Stimulated activated naive B cell treated with anti-CD40 and anti-IgM and Interleukin-4, amounts not matched to agents 10 μg/mL and 1 μg/mL and 100 μg/mL, for 72 hours (primary cell): ENCODE results near the gene SLCO4A1.
A peak's percentile ranks its signal among the peaks of the same experiment; 100 is the strongest.
"Not testable (repeated sequence)": the region's sequence is repeated elsewhere in the genome, so short reads cannot be mapped to it uniquely, and the experiment has no call there.

Source experiments
- ATAC-seq, 2 donors: fragments of 150-1000 bp; cut with Tn5 transposase; replicated peaks; 2 replicates each; pipeline ENCODE4 v1.10.0; 2021; ENCODE audit warnings: moderate library complexity in 1 of 2
- DNase-seq: peaks from one replicate; pipeline ENCODE4 v3.0.0; 2021
- H3K27ac Mint-ChIP-seq: one replicate; pipeline ENCODE4 v1.8.0; 2022; ENCODE audit warnings: mild to moderate bottlenecking, mixed read lengths
- H3K27me3 Mint-ChIP-seq, 2 donors: one replicate each; pipeline ENCODE4 v1.8.0; 2022; ENCODE audit warnings: mixed read lengths in 2 of 2
- H3K36me3 Mint-ChIP-seq, 2 donors: one replicate each; pipeline ENCODE4 v1.8.0; 2022; ENCODE audit warnings: mixed read lengths in 2 of 2, mild to moderate bottlenecking in 1 of 2
- H3K4me1 Mint-ChIP-seq, 2 donors: one replicate each; pipeline ENCODE4 v1.8.0; 2022; ENCODE audit warnings: mixed read lengths in 2 of 2, mild to moderate bottlenecking in 1 of 2
- H3K4me3 Mint-ChIP-seq, 2 donors: one replicate each; pipeline ENCODE4 v1.8.0; 2022; ENCODE audit warnings: mild to moderate bottlenecking in 2 of 2, mixed read lengths in 2 of 2, moderate library complexity in 1 of 2
- H3K9me3 Mint-ChIP-seq, 2 donors: one replicate each; pipeline ENCODE4 v1.8.0; 2022; ENCODE audit warnings: mixed read lengths in 2 of 2, mild to moderate bottlenecking in 1 of 2

SLCO4A1 gene

GRCh38 chr20:62623488-62624324, 18.6 kb upstream of the SLCO4A1 start:
- Mint-ChIP-seq H3K9me3 (no peaks in the 10 kb centered on the region), H3K27me3 (no peaks in the 10 kb centered on the region), H3K4me3 (peak overlapping the region; percentile 83 to 84), H3K4me1 (peaks cover 7 to 50% of the 10 kb centered on the region in 2 donors), H3K27ac (peak overlapping the region; percentile 98), H3K36me3 (no peaks in the 10 kb centered on the region)
- ATAC-seq = peak; percentile 81 to 87
- peak; percentile 85 for DNase-seq

GRCh38 chr20:62624325-62624690, 18.0 kb upstream of the SLCO4A1 start:
- Mint-ChIP-seq H3K27ac (peak overlapping the region; percentile 98), H3K4me1 (peaks cover under 1 to 47% of the 10 kb centered on the region in 2 donors), H3K9me3 (no peaks in the 10 kb centered on the region), H3K27me3 (no peaks in the 10 kb centered on the region), H3K36me3 (no peaks in the 10 kb centered on the region), H3K4me3 (peak overlapping the region; percentile 83 to 84)
- peak; percentile 56 for DNase-seq
- ATAC-seq = peak; percentile 66 to 71

GRCh38 chr20:62624719-62625453, 17.4 kb upstream of the SLCO4A1 start:
- Mint-ChIP-seq H3K36me3 (no peaks in the 10 kb centered on the region), H3K27me3 (no peaks in the 10 kb centered on the region), H3K9me3 (no peaks in the 10 kb centered on the region), H3K27ac (peak overlapping the region; percentile 98), H3K4me1 (peaks cover 0 to 46% of the 10 kb centered on the region in 2 donors), H3K4me3 (peak overlapping the region; percentile 7 to 84)
- no peak for DNase-seq
- ATAC-seq = no peak

GRCh38 chr20:62625516-62625915, 16.8 kb upstream of the SLCO4A1 start:
- no peak overlapping the region for H3K4me3 Mint-ChIP-seq
- peaks cover 5 to 49% of the 10 kb centered on the region in 2 donors for H3K4me1 Mint-ChIP-seq
- H3K27me3 Mint-ChIP-seq = no peaks in the 10 kb centered on the region
- H3K36me3 Mint-ChIP-seq = no peaks in the 10 kb centered on the region
- H3K9me3 Mint-ChIP-seq = no peaks in the 10 kb centered on the region
- no peak for DNase-seq
- H3K27ac Mint-ChIP-seq = peak overlapping the region; percentile 98
- no peak for ATAC-seq

GRCh38 chr20:62625921-62626547, 16.3 kb upstream of the SLCO4A1 start:
- ATAC-seq = no peak
- no peak for DNase-seq
- H3K4me1 Mint-ChIP-seq = peaks cover 9 to 49% of the 10 kb centered on the region in 2 donors
- no peaks in the 10 kb centered on the region for H3K36me3 Mint-ChIP-seq
- H3K9me3 Mint-ChIP-seq = no peaks in the 10 kb centered on the region
- no peaks in the 10 kb centered on the region for H3K27me3 Mint-ChIP-seq
- no peak overlapping the region for H3K27ac Mint-ChIP-seq
- no peak overlapping the region for H3K4me3 Mint-ChIP-seq

GRCh38 chr20:62627425-62627824, 14.9 kb upstream of the SLCO4A1 start:
- H3K27me3 Mint-ChIP-seq, DNase-seq, H3K4me3 Mint-ChIP-seq, H3K9me3 Mint-ChIP-seq, H3K36me3 Mint-ChIP-seq, H3K27ac Mint-ChIP-seq, ATAC-seq: not testable (repeated sequence)
- H3K4me1 Mint-ChIP-seq = peaks cover 11 to 45% of the 10 kb centered on the region in 2 donors

- H3K36me3 Mint-ChIP-seq = no peaks in the 10 kb centered on the region
- DNase-seq (peak; percentile 71), ATAC-seq (peak; percentile 55 to 60)
- no peak overlapping the region for H3K27ac Mint-ChIP-seq
- no peaks in the 10 kb centered on the region for H3K9me3 Mint-ChIP-seq
- H3K4me3 Mint-ChIP-seq = peak overlapping the region; percentile 44 to 72
- H3K27me3 Mint-ChIP-seq = peaks cover 6 to 7% of the 10 kb centered on the region in 2 donors
- peaks cover 14 to 45% of the 10 kb centered on the region in 2 donors for H3K4me1 Mint-ChIP-seq
Observed at GRCh38 chr20:62627901-62628612, 14.2 kb upstream of the SLCO4A1 start.

- no peaks in the 10 kb centered on the region for H3K9me3 Mint-ChIP-seq
- H3K27me3 Mint-ChIP-seq = peaks cover 8 to 9% of the 10 kb centered on the region in 2 donors
- no peaks in the 10 kb centered on the region for H3K36me3 Mint-ChIP-seq
- no peak overlapping the region for H3K27ac Mint-ChIP-seq
- ATAC-seq (no peak), DNase-seq (no peak)
- H3K4me3 Mint-ChIP-seq = peak overlapping the region; percentile 44 to 72
- peaks cover 14 to 43% of the 10 kb centered on the region in 2 donors for H3K4me1 Mint-ChIP-seq
Observed at GRCh38 chr20:62628691-62629090, 13.6 kb upstream of the SLCO4A1 start.

GRCh38 chr20:62629864-62630470, 12.3 kb upstream of the SLCO4A1 start:
- ATAC-seq = no peak

GRCh38 chr20:62631336-62632308, 10.7 kb upstream of the SLCO4A1 start:
- H3K4me1 Mint-ChIP-seq = peaks cover 14 to 28% of the 10 kb centered on the region in 2 donors
- DNase-seq (no peak), ATAC-seq (no peak)
- peaks cover 23 to 25% of the 10 kb centered on the region in 2 donors for H3K27me3 Mint-ChIP-seq
- no peak overlapping the region for H3K4me3 Mint-ChIP-seq
- no peak overlapping the region for H3K27ac Mint-ChIP-seq
- no peaks in the 10 kb centered on the region for H3K9me3 Mint-ChIP-seq
- H3K36me3 Mint-ChIP-seq = no peaks in the 10 kb centered on the region

More at GRCh38 chr20:62629864-62630470, 12.3 kb upstream of the SLCO4A1 start:
- Mint-ChIP-seq H3K4me1 (peaks cover 14 to 31% of the 10 kb centered on the region in 2 donors), H3K27ac (no peak overlapping the region), H3K27me3 (peaks cover 8 to 11% of the 10 kb centered on the region in 2 donors), H3K9me3 (no peaks in the 10 kb centered on the region), H3K36me3 (no peaks in the 10 kb centered on the region), H3K4me3 (no peak overlapping the region)
- DNase-seq = no peak

- Mint-ChIP-seq H3K4me1 (peaks cover 14 to 28% of the 10 kb centered on the region in 2 donors), H3K27me3 (peaks cover 23 to 25% of the 10 kb centered on the region in 2 donors), H3K36me3 (no peaks in the 10 kb centered on the region), H3K9me3 (no peaks in the 10 kb centered on the region), H3K27ac (peak overlapping the region; percentile 26), H3K4me3 (no peak overlapping the region)
- no peak for ATAC-seq
- no peak for DNase-seq
Observed at GRCh38 chr20:62632575-62633090, 9.7 kb upstream of the SLCO4A1 start.

GRCh38 chr20:62633598-62634329, 8.5 kb upstream of the SLCO4A1 start:
- Mint-ChIP-seq H3K27ac (peak overlapping the region; percentile 31), H3K27me3 (peaks cover 23 to 25% of the 10 kb centered on the region in 2 donors), H3K36me3 (no peaks in the 10 kb centered on the region), H3K4me3 (no peak overlapping the region), H3K9me3 (no peaks in the 10 kb centered on the region), H3K4me1 (peaks cover 14 to 22% of the 10 kb centered on the region in 2 donors)
- no peak for DNase-seq
- ATAC-seq = no peak
